ENCODE data around the gene LAMC1. TPM values are rescaled to one million over a fixed set of nuclear protein-coding genes. Genes with fewer than 3 reads are reported as not detected.

The LAMC1 gene
- total and polyA plus RNA-seq, 2 of the 4 experiments (the other 2 are of a cell fraction): 249 to 394 TPM

GRCh38 chr1:183103147-183103546, 79.9 kb downstream of the LAMC1 start:
- no peak overlapping the region for H3K4ac ChIP-seq (ENCODE audit: low read depth, low read length)
- no peak overlapping the region for H2AK5ac ChIP-seq (ENCODE audit: low read depth, low read length)
- no peak overlapping the region for H2BK120ac ChIP-seq (ENCODE audit: low read depth, low read length)
- peaks cover 17% of the 10 kb centered on the region for H3K36me3 ChIP-seq (ENCODE audit: control insufficient read depth, insufficient read depth, low read length)
- ATAC-seq (ENCODE audit: low read depth) (no peak), DNase-seq (no peak)
- no peaks in the 10 kb centered on the region for H3K27me3 ChIP-seq (ENCODE audit: control insufficient read depth, insufficient read depth, low read length)
- no peak overlapping the region for H4K5ac ChIP-seq (ENCODE audit: low read depth, low read length)
- no peak overlapping the region for H3K9ac ChIP-seq (ENCODE audit: low read depth, low read length)
- POLR2A ChIA-PET (ENCODE audit: unreplicated experiment): no interaction called here
- H3K23ac ChIP-seq (ENCODE audit: low read depth, low read length): no peak overlapping the region
- H3K27ac ChIP-seq (ENCODE audit: insufficient read depth, low read length): no peak overlapping the region
- H4K8ac ChIP-seq (ENCODE audit: low read depth in 2 of 2, low read length in 2 of 2): no peak overlapping the region
- intact Hi-C loops (cut with micrococcal nuclease): no loop called here
- no peak overlapping the region for H3K56ac ChIP-seq (ENCODE audit: extremely low read depth, insufficient read depth, low read length)
- no peak overlapping the region for H2AK9ac ChIP-seq (replicated peaks; ENCODE audit: low read depth, low read length, poor library complexity)
- no peak overlapping the region for H2AFZ ChIP-seq (replicated peaks; ENCODE audit: low read length, poor library complexity)
- H3K79me1 ChIP-seq (ENCODE audit: low read depth in 1 of 2, low read length in 2 of 2): peaks cover 41 to 93% of the 10 kb centered on the region in 2 experiments
- 95% methylated on average over 9 of the region's 11 CpGs; no CpG with 5 or more reads in 1 of the 2 experiments for WGBS, 2 experiments (ENCODE audit: extremely low coverage in 2 of 2, insufficient read length in 1 of 2)
- no peaks in the 10 kb centered on the region for H3K9me3 ChIP-seq (ENCODE audit: control insufficient read depth, insufficient read depth, low read length)
- H4K91ac ChIP-seq (ENCODE audit: insufficient read depth, low read depth, low read length): no peak overlapping the region
- H2BK20ac ChIP-seq (ENCODE audit: low read depth, low read length): no peak overlapping the region
- H3K14ac ChIP-seq (replicated peaks; ENCODE audit: low read depth, low read length): no peak overlapping the region
- no peak overlapping the region for H2BK15ac ChIP-seq (ENCODE audit: low read depth, low read length)
- dilution Hi-C loops (cut with HindIII; ENCODE audit: low sequenced_read_pairs, unreplicated experiment): no loop called here
- in situ Hi-C loops (cut with MboI; ENCODE audit: low sequenced_read_pairs): loop anchor here (25.0 kb wide), 1 partner anchor 141 kb away; the partner anchor contains the start of gene SHCBP1L
- peaks cover 79% of the 10 kb centered on the region for H4K20me1 ChIP-seq (ENCODE audit: insufficient read depth, low read length)
- H3K18ac ChIP-seq (ENCODE audit: low read depth, low read length): no peak overlapping the region
- peaks cover 37% of the 10 kb centered on the region for H3K4me1 ChIP-seq (ENCODE audit: control insufficient read depth, insufficient read depth, low read length)
- no TSS peak for BruUV-seq (replicated peaks)
- H2BK5ac ChIP-seq (ENCODE audit: low read depth, low read length, poor library complexity, severe bottlenecking): no peak overlapping the region
- CTCF ChIA-PET: no interaction called here
- H3K4me3 ChIP-seq (ENCODE audit: insufficient read depth, low read depth, low read length): no peak overlapping the region
- no peak for TF ChIP-seq RFX5 (IDR thresholded peaks at IDR 0.05; ENCODE audit: low read depth, low read length)
- TF ChIP-seq USF2 (IDR thresholded peaks at IDR 0.05; ENCODE audit: low read depth, low read length): no peak
- TF ChIP-seq BHLHE40 (IDR thresholded peaks at IDR 0.05; ENCODE audit: low read depth, low read length): no peak
- TF ChIP-seq SMC3 (IDR thresholded peaks at IDR 0.05; ENCODE audit: low read depth, low read length): no peak
- no peak for TF ChIP-seq MAZ (IDR thresholded peaks at IDR 0.05; ENCODE audit: borderline replicate concordance, low read depth, low read length)
- TF ChIP-seq CHD1 (IDR thresholded peaks at IDR 0.05; ENCODE audit: low read depth, low read length): no peak
- TF ChIP-seq ELK1 (IDR thresholded peaks at IDR 0.05; ENCODE audit: borderline replicate concordance, low read depth, low read length): no peak
- no peak for TF ChIP-seq FOS (IDR thresholded peaks at IDR 0.05; ENCODE audit: low read depth, low read length)
- no peak for TF ChIP-seq RCOR1 (IDR thresholded peaks at IDR 0.05; ENCODE audit: insufficient replicate concordance, low read length)
- H3K4me2 ChIP-seq (ENCODE audit: low read depth, low read length): no peak overlapping the region
- H3K9me1 ChIP-seq (ENCODE audit: insufficient read depth, low read length): peaks cover 44% of the 10 kb centered on the region

Measured in IMR-90 (cell line).